SK-N-SH (cell line): ENCODE data around the gene MGLL. TPM values are rescaled to one million over a fixed set of nuclear protein-coding genes. Genes with fewer than 3 reads are reported as not detected.

ENCODE experiments used
- CTCF ChIA-PET: fragments of 300-600, 350-600 bp; formaldehyde crosslinking; extraction: SDS; loops from one replicate; lab custom pipeline; 2021; lab: Yijun Ruan, JAX
- POLR2A ChIA-PET: fragments of 350-600 bp; sonication (Branson Sonifier 250); formaldehyde crosslinking; extraction: SDS; loops from one replicate; lab custom pipeline; 2020; ENCODE audit warnings: antibody characterized with exemption, inconsistent platforms; lab: Yijun Ruan, JAX
- DNase-seq: peaks from one replicate; pipeline ENCODE4 v3.0.0; 2012
- H2AFZ ChIP-seq: fragments of 200-600 bp; sonication (generic); 2 replicates; pipeline ENCODE4 v1.8.1; 2016; ENCODE audit warnings: antibody characterized with exemption, mild to moderate bottlenecking, low read depth
- H3F3A ChIP-seq: fragments of 200-600 bp; sonication (generic); replicated peaks from 2 replicates; pipeline ENCODE3; 2016; ENCODE audit warnings: antibody characterized with exemption, mild to moderate bottlenecking; ENCODE audit not compliant: insufficient read depth
- H3K27ac ChIP-seq, 2 experiments: fragments of 200-500 bp in 1 of 2; fragments of 200-600 bp in 1 of 2; sonication (Bioruptor generic) in 1 of 2; sonication (generic), shearing (Covaris generic) in 1 of 2; 2 replicates each; pipeline versions ENCODE4 v1.5.1 to v1.6.1; 2014 to 2016; ENCODE audit warnings: low read depth in 2 of 2, inconsistent platforms in 1 of 2, low read length in 1 of 2, mild to moderate bottlenecking in 1 of 2, mixed read lengths in 1 of 2
- H3K27me3 ChIP-seq: fragments of 200-600 bp; sonication (generic), shearing (Covaris generic); 2 replicates; pipeline ENCODE4 v1.6.1; 2016; ENCODE audit warnings: mixed run types; ENCODE audit not compliant: insufficient read depth
- H3K36me3 ChIP-seq, 2 experiments: fragments of 200-500 bp in 1 of 2; fragments of 200-600 bp in 1 of 2; sonication (Bioruptor generic) in 1 of 2; sonication (generic) in 1 of 2; replicated peaks in 1 of 2; 2 replicates each; pipeline versions ENCODE3 to v1.5.1; 2014 to 2016; ENCODE audit warnings: low read length in 1 of 2, mild to moderate bottlenecking in 1 of 2; ENCODE audit not compliant: insufficient read depth in 2 of 2, control insufficient read depth in 1 of 2
- H3K4me1 ChIP-seq, 2 experiments: fragments of 200-500 bp in 1 of 2; fragments of 200-600 bp in 1 of 2; sonication (Bioruptor generic) in 1 of 2; sonication (generic), shearing (Covaris generic) in 1 of 2; 2 replicates each; pipeline versions ENCODE4 v1.5.1 to v1.6.1; 2014 to 2016; ENCODE audit warnings: low read depth in 1 of 2, low read length in 1 of 2, mixed run types in 1 of 2; ENCODE audit not compliant: insufficient read depth in 2 of 2, control insufficient read depth in 1 of 2
- H3K4me2 ChIP-seq: fragments of 200-600 bp; sonication (generic), shearing (Covaris generic); 2 replicates; pipeline ENCODE4 v1.6.1; 2017; ENCODE audit warnings: mixed run types
- H3K4me3 ChIP-seq, 2 experiments: fragments of 200-500 bp in 1 of 2; fragments of 200-600 bp in 1 of 2; sonication (Bioruptor generic) in 1 of 2; sonication (generic), shearing (Covaris generic) in 1 of 2; 2 replicates each; pipeline versions ENCODE4 v1.5.1 to v1.8.1; 2014 to 2016; ENCODE audit warnings: low read depth in 2 of 2, inconsistent platforms in 1 of 2, low read length in 1 of 2, mild to moderate bottlenecking in 1 of 2, mixed read lengths in 1 of 2, moderate library complexity in 1 of 2
- H3K79me2 ChIP-seq: fragments of 200-600 bp; sonication (generic); 2 replicates; pipeline ENCODE4 v1.8.1; 2017; ENCODE audit warnings: mild to moderate bottlenecking; ENCODE audit not compliant: insufficient read depth
- H3K9ac ChIP-seq: fragments of 200-600 bp; sonication (generic); 2 replicates; pipeline ENCODE4 v1.6.1; 2017; ENCODE audit warnings: mixed run types
- H3K9me2 ChIP-seq: fragments of 200-600 bp; sonication (generic); 2 replicates; pipeline ENCODE4 v1.6.1; 2017; ENCODE audit warnings: mixed run types
- H3K9me3 ChIP-seq: fragments of 200-600 bp; sonication (generic); 2 replicates; pipeline ENCODE4 v1.6.1; 2017; ENCODE audit warnings: mixed run types, mild to moderate bottlenecking, moderate library complexity
- H4K20me1 ChIP-seq: fragments of 200-600 bp; sonication (generic); 2 replicates; pipeline ENCODE4 v1.6.1; 2017; ENCODE audit warnings: mild to moderate bottlenecking, mixed run types; ENCODE audit not compliant: insufficient read depth
- CHD2 ChIP-seq: fragments of 150-350 bp; IDR thresholded peaks from 2 replicates; pipeline ENCODE4 v1.6.1; 2018; ENCODE audit warnings: low read length; ENCODE audit not compliant: partially characterized antibody
- EP300 ChIP-seq, 2 experiments: IDR thresholded peaks; 2 replicates each; pipeline versions ENCODE4 v1.4.0 to v1.6.1; 2012; ENCODE audit warnings: borderline replicate concordance in 1 of 2, low read depth in 1 of 2, low read length in 1 of 2
- EZH2phosphoT487 ChIP-seq: fragments of 200-600 bp; sonication (generic); IDR thresholded peaks from 2 replicates; pipeline ENCODE4 v1.6.1; 2017; ENCODE audit warnings: low read depth, mixed run types, mild to moderate bottlenecking, antibody characterized with exemption, moderate library complexity, borderline replicate concordance
- FOXM1 ChIP-seq: IDR thresholded peaks from 2 replicates; pipeline ENCODE4 v1.4.0; 2012; ENCODE audit warnings: low read depth, mild to moderate bottlenecking
- GATA2 ChIP-seq: sonication (generic); formaldehyde crosslinking; IDR thresholded peaks from 2 replicates; pipeline ENCODE4 v1.5.0; 2020; ENCODE audit warnings: mild to moderate bottlenecking, missing genetic modification reagents
- JUND ChIP-seq: IDR thresholded peaks from 2 replicates; pipeline ENCODE4 v1.4.0; 2012
- MXI1 ChIP-seq: IDR thresholded peaks from 2 replicates; pipeline ENCODE4 v1.6.1; 2012; ENCODE audit warnings: mild to moderate bottlenecking, low read depth, low read length, improper control_type of control experiment
- NFIC ChIP-seq: IDR thresholded peaks from 2 replicates; pipeline ENCODE4 v1.4.0; 2012; ENCODE audit warnings: borderline replicate concordance
- NRF1 ChIP-seq: IDR thresholded peaks from 2 replicates; pipeline ENCODE4 v1.6.1; 2012; ENCODE audit warnings: low read depth, mild to moderate bottlenecking, low read length
- RAD21 ChIP-seq: IDR thresholded peaks from 2 replicates; pipeline ENCODE4 v1.6.1; 2012; ENCODE audit warnings: mild to moderate bottlenecking, low read length
- RCOR1 ChIP-seq: fragments of 150-350 bp; IDR thresholded peaks from 2 replicates; pipeline ENCODE4 v1.6.1; 2017; ENCODE audit warnings: antibody characterized with exemption, low read length
- RFX5 ChIP-seq: IDR thresholded peaks from 2 replicates; pipeline ENCODE4 v1.6.1; 2012; ENCODE audit warnings: mild to moderate bottlenecking, improper control_type of control experiment, low read length
- SMC3 ChIP-seq: IDR thresholded peaks from 2 replicates; pipeline ENCODE4 v1.6.1; 2012; ENCODE audit warnings: low read depth, low read length, improper control_type of control experiment
- TCF12 ChIP-seq: IDR thresholded peaks from 2 replicates; pipeline ENCODE4 v1.4.0; 2012
- YY1 ChIP-seq: IDR thresholded peaks from 2 replicates; pipeline ENCODE4 v1.4.0; 2012; ENCODE audit warnings: low read depth, mild to moderate bottlenecking
- WGBS: methylation state at CpG from one replicate; pipeline ENCODE4 v1.1.6; 2017; ENCODE audit warnings: low lambda C conversion rate; 5-methylcytosine and 5-hydroxymethylcytosine counted together
- polyA plus RNA-seq, 3 experiments: library from polyadenylated mRNA; depleted of rRNA; stranded (reverse); fragments of >200 nt; gene quantifications; 2 replicates each; pipeline ENCODE4 v1.2.3, GENCODE V29; 2012
- TF ChIP-seq, protein P1 (sequence below): IDR thresholded peaks from 2 replicates; pipeline ENCODE4 v1.4.0; 2012; ENCODE audit warnings: low read depth
- TF ChIP-seq, protein P2 (sequence below): fragments of 150-350 bp; IDR thresholded peaks from 2 replicates; pipeline ENCODE4 v1.6.1; 2016; ENCODE audit warnings: mild to moderate bottlenecking, low read depth, low read length
- TF ChIP-seq, protein P3 (sequence below): fragments of 200-600 bp; sonication (generic); IDR thresholded peaks from 2 replicates; pipeline ENCODE4 v1.6.1; 2017; ENCODE audit warnings: antibody characterized with exemption, mild to moderate bottlenecking, moderate library complexity

Gene MGLL
- polyA plus RNA-seq, 1 of the 3 experiments (the other 2 are of a cell fraction), result 2.2 TPM

DNA sequence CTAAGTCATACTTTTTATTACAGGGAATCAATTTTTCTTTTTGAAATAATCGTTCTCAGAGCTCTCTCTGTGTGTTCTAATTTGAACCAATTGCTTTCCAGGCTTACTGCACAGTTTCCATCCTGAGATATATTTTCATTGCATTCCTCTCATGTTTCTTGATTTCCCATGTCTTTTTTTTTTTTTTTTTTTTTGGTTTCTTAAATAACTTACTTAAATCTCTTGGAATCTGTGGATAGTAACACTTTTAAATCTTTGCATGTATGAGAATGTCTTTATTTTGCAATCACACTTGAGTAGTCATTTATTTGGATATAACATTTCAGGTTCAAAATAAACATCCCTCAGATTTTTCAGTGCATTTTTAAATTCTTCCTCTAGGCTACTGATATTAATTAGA is 164.1 kb downstream of the MGLL start:
- Histone ChIP-seq H3K79me2 (no peaks in the 10 kb centered on the region), H3K9ac (no peak overlapping the region), H3K4me1 (peaks cover 0 to 8% of the 10 kb centered on the region in 2 experiments; a peak in 1 of 4 replicates), H3K27ac (no peak overlapping the region), H2AFZ (no peak overlapping the region), H3K27me3 (no peaks in the 10 kb centered on the region), H3K4me2 (no peak overlapping the region), H3K9me2 (no peaks in the 10 kb centered on the region), H3K4me3 (no peak overlapping the region), H3F3A (peaks cover 14% of the 10 kb centered on the region), H4K20me1 (no peaks in the 10 kb centered on the region), H3K36me3 (peaks cover 0 to 6% of the 10 kb centered on the region in 2 experiments), H3K9me3 (no peaks in the 10 kb centered on the region)
- 42% methylated on average over 1 of the region's 1 CpG for WGBS
- TF ChIP-seq MXI1, result no peak
- TF ChIP-seq NFIC, result no peak
- no peak for TF ChIP-seq EP300 (IDR thresholded peaks at IDR 0.05; ENCODE audit: borderline replicate concordance in 1 of 2, low read depth in 1 of 2, low read length in 1 of 2)
- no peak for TF ChIP-seq RFX5
- TF ChIP-seq TCF12, result no peak
- TF ChIP-seq RAD21, result no peak
- TF ChIP-seq NRF1, result no peak
- no peak for TF ChIP-seq FOXM1
- TF ChIP-seq, protein P1, sequence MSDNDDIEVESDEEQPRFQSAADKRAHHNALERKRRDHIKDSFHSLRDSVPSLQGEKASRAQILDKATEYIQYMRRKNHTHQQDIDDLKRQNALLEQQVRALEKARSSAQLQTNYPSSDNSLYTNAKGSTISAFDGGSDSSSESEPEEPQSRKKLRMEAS, result no peak
- TF ChIP-seq RCOR1, result no peak
- TF ChIP-seq SMC3, result no peak
- TF ChIP-seq JUND, result no peak
- no peak for TF ChIP-seq YY1
- no peak for TF ChIP-seq CHD2
- no peak for DNase-seq
- POLR2A ChIA-PET, result interaction anchor here (0.6 kb wide), 1 partner anchor 11 kb away, joined by 3 read pairs; no protein-coding TSS in a partner anchor
- CTCF ChIA-PET, result interaction anchor here (1.1 to 1.6 kb wide), 5 partner anchors 10 to 313 kb away, joined by 3 to 4 read pairs (median 4); no protein-coding TSS in a partner anchor

DNA sequence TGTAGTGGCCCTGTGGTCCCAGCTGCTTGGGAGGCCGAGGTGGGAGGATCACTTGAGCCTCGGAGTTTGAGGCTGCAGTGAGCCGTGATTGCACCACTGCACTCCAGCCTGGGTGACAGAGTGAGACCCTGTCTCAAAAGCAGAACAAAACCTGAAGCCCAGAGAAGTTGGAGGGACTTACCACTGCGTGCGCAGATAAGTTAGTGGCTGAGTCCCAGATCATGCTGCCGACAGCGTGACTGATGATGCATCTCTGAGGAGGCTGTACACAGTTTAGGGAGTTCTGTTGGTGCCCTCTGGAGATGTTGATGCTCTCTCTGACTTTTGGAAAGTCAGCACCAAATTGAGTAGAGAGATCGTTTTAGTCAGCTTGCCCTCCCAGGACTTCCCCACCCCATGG is 165.4 kb downstream of the MGLL start:
- Histone ChIP-seq H3F3A (peaks cover 14% of the 10 kb centered on the region), H3K36me3 (peaks cover 0 to 2% of the 10 kb centered on the region in 2 experiments), H3K4me1 (peaks cover 0 to 8% of the 10 kb centered on the region in 2 experiments; a peak in 2 of 4 replicates), H4K20me1 (no peaks in the 10 kb centered on the region), H3K9me2 (no peaks in the 10 kb centered on the region), H3K4me2 (no peak overlapping the region), H3K79me2 (no peaks in the 10 kb centered on the region), H3K4me3 (no peak overlapping the region), H3K9ac (no peak overlapping the region), H3K27me3 (no peaks in the 10 kb centered on the region), H3K27ac (no peak overlapping the region), H3K9me3 (no peaks in the 10 kb centered on the region), H2AFZ (no peak overlapping the region)
- TF ChIP-seq, protein P2, sequence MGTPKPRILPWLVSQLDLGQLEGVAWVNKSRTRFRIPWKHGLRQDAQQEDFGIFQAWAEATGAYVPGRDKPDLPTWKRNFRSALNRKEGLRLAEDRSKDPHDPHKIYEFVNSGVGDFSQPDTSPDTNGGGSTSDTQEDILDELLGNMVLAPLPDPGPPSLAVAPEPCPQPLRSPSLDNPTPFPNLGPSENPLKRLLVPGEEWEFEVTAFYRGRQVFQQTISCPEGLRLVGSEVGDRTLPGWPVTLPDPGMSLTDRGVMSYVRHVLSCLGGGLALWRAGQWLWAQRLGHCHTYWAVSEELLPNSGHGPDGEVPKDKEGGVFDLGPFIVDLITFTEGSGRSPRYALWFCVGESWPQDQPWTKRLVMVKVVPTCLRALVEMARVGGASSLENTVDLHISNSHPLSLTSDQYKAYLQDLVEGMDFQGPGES, result no peak
- no peak for TF ChIP-seq RFX5
- no peak for TF ChIP-seq EZH2phosphoT487
- TF ChIP-seq GATA2 (CRISPR knock-in tag), result no peak
- TF ChIP-seq RAD21, result no peak
- no peak for TF ChIP-seq CHD2
- TF ChIP-seq, protein P3, sequence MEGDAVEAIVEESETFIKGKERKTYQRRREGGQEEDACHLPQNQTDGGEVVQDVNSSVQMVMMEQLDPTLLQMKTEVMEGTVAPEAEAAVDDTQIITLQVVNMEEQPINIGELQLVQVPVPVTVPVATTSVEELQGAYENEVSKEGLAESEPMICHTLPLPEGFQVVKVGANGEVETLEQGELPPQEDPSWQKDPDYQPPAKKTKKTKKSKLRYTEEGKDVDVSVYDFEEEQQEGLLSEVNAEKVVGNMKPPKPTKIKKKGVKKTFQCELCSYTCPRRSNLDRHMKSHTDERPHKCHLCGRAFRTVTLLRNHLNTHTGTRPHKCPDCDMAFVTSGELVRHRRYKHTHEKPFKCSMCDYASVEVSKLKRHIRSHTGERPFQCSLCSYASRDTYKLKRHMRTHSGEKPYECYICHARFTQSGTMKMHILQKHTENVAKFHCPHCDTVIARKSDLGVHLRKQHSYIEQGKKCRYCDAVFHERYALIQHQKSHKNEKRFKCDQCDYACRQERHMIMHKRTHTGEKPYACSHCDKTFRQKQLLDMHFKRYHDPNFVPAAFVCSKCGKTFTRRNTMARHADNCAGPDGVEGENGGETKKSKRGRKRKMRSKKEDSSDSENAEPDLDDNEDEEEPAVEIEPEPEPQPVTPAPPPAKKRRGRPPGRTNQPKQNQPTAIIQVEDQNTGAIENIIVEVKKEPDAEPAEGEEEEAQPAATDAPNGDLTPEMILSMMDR, result no peak
- TF ChIP-seq SMC3, result no peak
- ChIA-PET CTCF (interaction anchor here (1.3 kb wide), 1 partner anchor 303 kb away, joined by 3 read pairs; no protein-coding TSS in a partner anchor), POLR2A (no interaction called here)
- DNase-seq, result no peak
- 97% methylated on average over 8 of the region's 8 CpGs for WGBS
